SKM-1 treated with dmso at 0.1 percent for 144 hours (cell line): ENCODE data around the gene EXOSC7.

Experiments used
- DNase-seq: peaks from one replicate; lab custom pipeline; 2025; ENCODE audit not compliant: unreplicated experiment; lab: John Stamatoyannopoulos, UW

EXOSC7 gene

GRCh38 chr3:44992555-44993470 is 16.8 kb downstream of the EXOSC7 start:
- peak; percentile 27 for DNase-seq

- no peak for DNase-seq
These were observed 17.6 kb downstream of the EXOSC7 start for GRCh38 chr3:44993471-44994205.

GRCh38 chr3:44995142-44995770 is 19.2 kb downstream of the EXOSC7 start:
- no peak for DNase-seq

DNA sequence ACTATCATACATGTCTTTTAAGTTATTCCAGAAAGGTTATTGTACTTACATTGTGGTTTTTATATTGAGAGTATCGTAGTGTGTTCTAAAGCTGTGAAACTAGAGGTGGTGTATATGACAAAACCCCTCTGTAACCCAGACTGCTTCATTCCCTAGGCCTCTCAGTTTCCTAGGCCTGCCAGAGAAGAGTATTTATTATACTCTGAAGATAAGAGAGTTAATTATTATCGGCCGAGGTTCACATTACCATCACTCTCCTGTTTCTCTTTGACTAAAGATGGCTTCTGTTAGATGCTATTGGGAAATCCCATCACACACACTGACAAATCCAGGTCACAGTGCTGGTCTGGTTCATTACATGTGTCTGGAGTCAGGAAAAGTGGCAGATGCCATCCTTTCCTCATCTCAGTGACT is 20.5 kb downstream of the EXOSC7 start:
- no peak for DNase-seq

- DNase-seq = no peak
These were observed 23.7 kb downstream of the EXOSC7 start for GRCh38 chr3:44999782-45000181.

DNA sequence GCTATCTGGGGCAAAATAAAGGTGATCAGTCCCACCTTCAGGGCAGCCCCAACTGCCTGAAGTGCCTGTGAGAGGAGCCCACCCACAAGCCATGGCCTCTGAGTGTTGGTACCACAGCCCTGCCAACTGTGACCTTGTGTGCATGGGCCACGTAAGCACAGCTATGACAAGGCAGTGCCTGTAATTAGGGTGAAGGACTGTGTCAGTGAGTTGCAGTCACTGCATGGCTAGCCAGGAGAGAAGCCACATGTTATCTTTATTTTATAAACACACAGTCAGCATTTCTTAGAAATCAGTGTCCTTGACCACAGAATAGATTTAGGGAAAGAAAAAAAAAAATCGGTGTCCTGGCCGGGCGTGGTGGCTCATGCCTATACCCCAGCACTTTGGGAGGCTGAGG is 24.8 kb downstream of the EXOSC7 start:
- DNase-seq = no peak

DNA sequence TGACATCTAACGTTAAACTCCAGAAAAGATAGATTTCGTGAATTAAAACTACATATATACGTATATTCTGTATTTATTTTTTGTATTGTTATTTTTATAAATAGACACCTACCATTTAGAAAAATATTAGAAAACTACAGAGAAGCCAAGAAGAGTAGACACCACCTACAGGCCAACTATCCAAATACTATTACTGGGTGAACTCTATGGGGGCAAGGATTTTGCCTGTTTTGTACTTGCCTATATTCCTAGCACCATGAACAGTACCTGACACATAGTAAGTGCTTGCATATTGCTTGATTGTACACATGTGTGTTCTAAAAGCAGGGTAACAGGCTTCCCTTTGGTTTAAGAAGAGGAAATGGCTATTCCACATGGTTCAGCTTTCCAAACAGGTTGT is 25.7 kb downstream of the EXOSC7 start:
- no peak for DNase-seq

DNA sequence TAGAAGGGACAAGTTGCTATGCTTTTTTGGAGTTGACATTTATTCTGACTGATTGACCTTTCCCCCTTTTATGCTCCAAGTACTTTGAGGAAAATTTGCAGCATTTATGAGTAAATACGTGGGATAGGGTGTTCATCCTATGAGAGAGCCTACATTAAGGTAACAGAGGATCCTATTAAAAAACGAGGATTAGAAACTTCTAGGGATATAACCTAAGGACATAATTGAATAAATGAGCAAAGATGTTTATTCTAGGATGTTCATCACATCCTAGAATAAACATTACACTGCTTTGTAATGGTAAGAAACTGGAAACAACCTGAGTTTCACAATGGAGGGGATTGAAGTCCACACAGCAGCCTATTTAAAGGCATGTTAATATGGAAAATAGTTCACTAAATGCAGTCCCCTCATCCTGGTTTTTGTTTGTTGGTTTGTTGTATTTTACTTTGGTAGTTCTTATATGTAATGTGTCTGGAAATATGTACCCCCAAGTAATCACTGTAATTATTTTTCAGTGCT is 26.2 kb downstream of the EXOSC7 start:
- no peak for DNase-seq

GRCh38 chr3:45002720-45003119 is 26.7 kb downstream of the EXOSC7 start:
- DNase-seq = no peak

GRCh38 chr3:45003406-45003805 is 27.4 kb downstream of the EXOSC7 start:
- DNase-seq = no peak

GRCh38 chr3:45003859-45004258 is 27.8 kb downstream of the EXOSC7 start:
- no peak for DNase-seq

GRCh38 chr3:45007091-45007490 is 31.0 kb downstream of the EXOSC7 start:
- DNase-seq = no peak

DNA sequence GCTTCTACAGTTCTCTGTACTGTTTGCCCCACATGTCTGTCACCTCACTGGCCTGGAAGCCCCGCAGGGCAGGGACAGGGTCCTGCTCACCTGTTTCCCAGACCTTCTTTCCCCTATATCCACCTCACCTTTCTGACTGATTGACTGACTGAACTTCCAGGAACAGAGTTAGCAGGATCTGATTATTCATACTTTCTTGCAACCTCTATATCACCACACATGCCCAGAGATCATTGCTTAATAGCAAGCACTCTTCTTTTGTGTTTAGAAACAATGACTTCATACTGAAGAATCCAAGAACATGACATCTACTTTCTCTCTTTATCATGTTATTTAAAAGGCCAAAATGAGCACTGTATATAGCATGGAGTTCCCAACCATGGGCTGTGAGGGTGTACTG is 32.1 kb downstream of the EXOSC7 start:
- DNase-seq = no peak

GRCh38 chr3:45009868-45010267 is 33.8 kb downstream of the EXOSC7 start:
- no peak for DNase-seq

- no peak for DNase-seq
These were observed 34.8 kb downstream of the EXOSC7 start for GRCh38 chr3:45010811-45011333.

DNA sequence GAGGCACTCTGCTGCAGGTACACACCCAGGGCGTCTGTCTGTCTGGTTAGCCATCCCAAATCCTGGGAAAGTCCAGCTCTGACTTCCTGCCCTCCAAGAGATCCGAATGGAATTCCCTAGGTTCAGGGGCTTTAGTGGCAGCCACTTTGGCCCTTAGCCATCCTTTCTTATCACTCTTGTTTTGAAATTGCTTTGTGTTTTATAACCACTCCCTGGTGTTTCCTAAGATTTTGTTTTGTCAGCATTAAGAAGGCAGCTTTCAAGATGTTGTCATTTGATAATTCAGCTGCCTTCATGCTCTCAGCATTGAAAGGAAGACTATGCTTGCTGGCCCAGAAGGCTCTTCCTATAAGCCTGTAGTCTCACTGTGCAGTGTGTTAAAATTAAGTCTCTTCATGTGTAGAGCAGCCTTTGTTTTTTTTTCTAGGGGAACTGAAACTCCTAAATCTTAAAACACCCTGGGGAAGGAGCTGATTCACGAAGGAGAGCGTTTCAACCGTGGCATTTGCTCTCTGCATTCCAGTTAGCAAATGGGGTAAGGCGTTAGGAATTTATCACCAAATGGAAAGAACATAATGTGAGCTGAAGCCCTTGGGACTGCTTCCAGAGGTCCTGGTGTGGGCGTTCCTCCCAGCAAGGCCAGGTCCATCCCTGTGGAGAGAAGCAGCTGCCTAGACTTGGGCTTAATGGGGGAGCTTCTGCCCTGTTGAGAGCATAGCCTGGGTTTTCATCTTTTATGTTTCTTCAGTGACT is 35.9 kb downstream of the EXOSC7 start:
- no peak for DNase-seq

DNA sequence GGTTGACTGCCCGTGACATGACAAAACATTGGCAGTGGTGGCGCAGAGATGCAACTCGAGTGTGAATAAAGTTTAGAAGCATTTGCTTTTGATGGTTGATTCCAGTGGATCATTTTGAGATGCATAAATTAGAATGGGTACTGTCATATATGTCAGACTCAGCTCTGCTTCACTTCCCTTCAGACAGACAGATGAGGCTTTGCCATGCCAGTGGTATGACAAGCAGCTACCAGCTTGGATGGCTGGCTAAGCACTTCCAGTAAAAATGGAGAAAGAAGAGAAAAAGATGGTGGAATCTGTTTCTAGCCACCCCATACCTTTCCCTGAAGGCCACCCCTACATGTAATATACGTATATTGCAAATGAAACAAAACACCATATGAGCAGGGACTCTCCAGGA is 36.5 kb downstream of the EXOSC7 start:
- no peak for DNase-seq

GRCh38 chr3:45016916-45017315 is 40.9 kb downstream of the EXOSC7 start:
- DNase-seq = no peak

DNA sequence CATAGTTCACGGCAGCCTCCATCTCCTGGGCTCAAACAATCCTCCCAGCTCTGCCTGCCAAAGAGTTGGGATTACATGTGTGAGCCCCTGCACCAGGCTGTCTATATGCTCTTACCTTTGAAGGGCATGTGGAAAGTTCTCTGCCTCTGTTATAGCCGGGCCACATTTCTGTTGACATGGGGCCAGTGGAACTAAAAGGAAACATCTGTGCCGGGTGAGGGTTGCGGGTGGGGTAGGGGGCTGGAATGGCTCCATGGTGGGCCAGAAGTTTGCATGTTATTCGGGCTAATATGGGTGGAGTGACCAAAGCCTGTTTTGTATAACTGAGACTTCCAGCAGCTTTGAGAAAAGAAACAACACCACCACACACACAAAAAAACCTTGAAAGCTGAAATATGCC is 41.8 kb downstream of the EXOSC7 start:
- no peak for DNase-seq

DNA sequence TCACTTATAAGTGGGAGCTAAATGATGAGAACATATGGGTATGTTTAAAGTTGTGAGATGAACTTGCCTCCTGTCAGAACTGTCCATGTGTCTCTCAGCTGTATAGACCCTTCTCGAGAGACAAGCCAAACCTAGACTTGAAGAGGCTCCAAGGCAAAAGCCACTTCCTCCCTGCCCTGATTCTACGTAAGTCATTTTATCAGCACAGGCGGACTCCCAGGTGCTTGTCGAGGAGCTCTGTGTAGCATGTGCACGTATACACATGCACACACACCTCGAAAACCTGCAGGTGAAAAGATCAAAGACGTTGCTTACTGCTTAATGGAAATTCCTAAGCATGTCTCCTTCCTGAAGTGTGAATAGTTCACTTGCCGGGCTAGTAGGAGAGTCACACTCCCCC is 44.5 kb downstream of the EXOSC7 start:
- no peak for DNase-seq
